Liver (tissue), 9 donors: ENCODE data around the gene DSCAML1. TPM values are rescaled to one million over a fixed set of nuclear protein-coding genes. Genes with fewer than 3 reads are reported as not detected.

Experiments
- DNase-seq: peaks from one replicate; pipeline ENCODE4 v3.0.0-alpha.2; 2017; ENCODE audit warnings: low spot score
- H3K27ac ChIP-seq, 2 donors: one replicate each; pipeline ENCODE4 v1.7.0; 2013; ENCODE audit warnings: inconsistent platforms in 2 of 2, low read length in 2 of 2, control low read depth in 1 of 2, low read depth in 1 of 2, mild to moderate bottlenecking in 1 of 2
- H3K27me3 ChIP-seq, 4 donors: one replicate each; pipeline versions ENCODE4 v1.6.1 to v1.7.0; 2013; ENCODE audit warnings: low read length in 3 of 4, inconsistent platforms in 1 of 4, mild to moderate bottlenecking in 1 of 4, moderate library complexity in 1 of 4; ENCODE audit not compliant: control insufficient read depth in 4 of 4, insufficient read depth in 4 of 4
- H3K36me3 ChIP-seq, 4 donors: one replicate each; pipeline versions ENCODE4 v1.6.1 to v1.7.0; 2013; ENCODE audit warnings: low read length in 3 of 4, mild to moderate bottlenecking in 3 of 4, low read depth in 1 of 4, moderate library complexity in 1 of 4; ENCODE audit not compliant: control insufficient read depth in 4 of 4, insufficient read depth in 3 of 4
- H3K4me1 ChIP-seq, 4 donors: one replicate each; pipeline versions ENCODE4 v1.6.1 to v1.7.0; 2013; ENCODE audit warnings: low read length in 3 of 4, mild to moderate bottlenecking in 3 of 4, moderate library complexity in 1 of 4; ENCODE audit not compliant: control insufficient read depth in 4 of 4, insufficient read depth in 4 of 4
- H3K4me3 ChIP-seq, 3 donors: one replicate each; pipeline versions ENCODE4 v1.6.1 to v1.7.0; 2013; ENCODE audit warnings: low read length in 3 of 3, control low read depth in 1 of 3, low read depth in 1 of 3, mild to moderate bottlenecking in 1 of 3
- H3K9ac ChIP-seq, 2 donors: one replicate each; pipeline ENCODE4 v1.7.0; 2013; ENCODE audit warnings: low read length in 2 of 2, mild to moderate bottlenecking in 2 of 2, moderate library complexity in 2 of 2, control low read depth in 1 of 2, low read depth in 1 of 2
- H3K9me3 ChIP-seq, 4 donors: one replicate each; pipeline versions ENCODE4 v1.6.1 to v1.7.0; 2013; ENCODE audit warnings: low read length in 3 of 4; ENCODE audit not compliant: control insufficient read depth in 4 of 4
- CTCF ChIP-seq: fragments of 150-350 bp; IDR thresholded peaks from 2 replicates; pipeline ENCODE4 v1.5.1; 2017; ENCODE audit warnings: improper control_type of control experiment, low read depth, low read length; ENCODE audit not compliant: missing input control
- FOXA1 ChIP-seq: IDR thresholded peaks from 2 replicates; pipeline ENCODE4 v1.6.1; 2016; ENCODE audit warnings: antibody characterized with exemption
- GABPA ChIP-seq, 2 donors: IDR thresholded peaks in 1 of 2; conservative IDR thresholded peaks in 1 of 2; 2 replicates each; pipeline ENCODE4 v1.6.1; 2016; ENCODE audit warnings: antibody characterized with exemption in 2 of 2, mild to moderate bottlenecking in 1 of 2, moderate library complexity in 1 of 2
- HNF4A ChIP-seq, 2 donors: conservative IDR thresholded peaks; 2 replicates each; pipeline ENCODE4 v1.6.1; 2016; ENCODE audit warnings: antibody characterized with exemption in 2 of 2, mild to moderate bottlenecking in 2 of 2
- HNF4G ChIP-seq: IDR thresholded peaks from 2 replicates; pipeline ENCODE4 v1.6.1; 2016; ENCODE audit warnings: antibody characterized with exemption
- JUND ChIP-seq, 2 donors: IDR thresholded peaks; 2 replicates each; pipeline ENCODE4 v1.6.1; 2016; ENCODE audit warnings: antibody characterized with exemption in 2 of 2
- NR2F2 ChIP-seq: IDR thresholded peaks from 2 replicates; pipeline ENCODE4 v1.6.1; 2016; ENCODE audit warnings: antibody characterized with exemption
- RAD21 ChIP-seq, 2 donors: IDR thresholded peaks; 2 replicates each; pipeline ENCODE4 v1.6.1; 2016; ENCODE audit warnings: antibody characterized with exemption in 2 of 2, mild to moderate bottlenecking in 2 of 2
- REST ChIP-seq: IDR thresholded peaks from 2 replicates; pipeline ENCODE4 v1.6.1; 2016; ENCODE audit warnings: antibody characterized with exemption, mild to moderate bottlenecking
- RXRA ChIP-seq, 2 donors: IDR thresholded peaks; 2 replicates each; pipeline ENCODE4 v1.6.1; 2017 to 2018; ENCODE audit warnings: antibody characterized with exemption in 2 of 2, mild to moderate bottlenecking in 1 of 2
- SP1 ChIP-seq: IDR thresholded peaks from 2 replicates; pipeline ENCODE4 v1.6.1; 2018; ENCODE audit warnings: antibody characterized with exemption, mild to moderate bottlenecking
- YY1 ChIP-seq: IDR thresholded peaks from 2 replicates; pipeline ENCODE4 v1.6.1; 2016; ENCODE audit warnings: antibody characterized with exemption, mild to moderate bottlenecking
- WGBS: extraction: QIAGEN DNeasy Blood & Tissue Kit; methylation state at CpG from one replicate; pipeline ENCODE4 v1.1.7; 2013; 5-methylcytosine and 5-hydroxymethylcytosine counted together
- polyA plus RNA-seq, 2 donors: library from polyadenylated mRNA; stranded (reverse) in 1 of 2; unstranded in 1 of 2; fragments of 200-250 nt in 1 of 2; fragments of >200 nt in 1 of 2; fragmentation: Nextera tagmentation in 1 of 2; extraction: Ambion mirVana in 1 of 2; gene quantifications; one replicate each; pipeline versions ENCODE4 v1.2.1 to v1.2.3, GENCODE V29; 2013 to 2015
- total RNA-seq, 2 donors: library from RNA; depleted of rRNA; stranded (reverse); fragments of >200 nt; gene quantifications; one replicate each; pipeline ENCODE4 v1.2.3, GENCODE V29; 2014
- TF ChIP-seq, protein P1 (sequence below): IDR thresholded peaks from 2 replicates; pipeline ENCODE4 v1.6.1; 2016; ENCODE audit warnings: antibody characterized with exemption
- TF ChIP-seq, protein P2 (sequence below): IDR thresholded peaks from 2 replicates; pipeline ENCODE4 v1.6.1; 2016; ENCODE audit warnings: antibody characterized with exemption
- donor health status: healthy.
- donor health status: healthy.
- donor health status: healthy.
- donor health status: healthy.
- donor health status: healthy.

Gene DSCAML1
- total and polyA plus RNA-seq, 4 donors = 0.07 to 0.42 (median 0.20) TPM

DNA sequence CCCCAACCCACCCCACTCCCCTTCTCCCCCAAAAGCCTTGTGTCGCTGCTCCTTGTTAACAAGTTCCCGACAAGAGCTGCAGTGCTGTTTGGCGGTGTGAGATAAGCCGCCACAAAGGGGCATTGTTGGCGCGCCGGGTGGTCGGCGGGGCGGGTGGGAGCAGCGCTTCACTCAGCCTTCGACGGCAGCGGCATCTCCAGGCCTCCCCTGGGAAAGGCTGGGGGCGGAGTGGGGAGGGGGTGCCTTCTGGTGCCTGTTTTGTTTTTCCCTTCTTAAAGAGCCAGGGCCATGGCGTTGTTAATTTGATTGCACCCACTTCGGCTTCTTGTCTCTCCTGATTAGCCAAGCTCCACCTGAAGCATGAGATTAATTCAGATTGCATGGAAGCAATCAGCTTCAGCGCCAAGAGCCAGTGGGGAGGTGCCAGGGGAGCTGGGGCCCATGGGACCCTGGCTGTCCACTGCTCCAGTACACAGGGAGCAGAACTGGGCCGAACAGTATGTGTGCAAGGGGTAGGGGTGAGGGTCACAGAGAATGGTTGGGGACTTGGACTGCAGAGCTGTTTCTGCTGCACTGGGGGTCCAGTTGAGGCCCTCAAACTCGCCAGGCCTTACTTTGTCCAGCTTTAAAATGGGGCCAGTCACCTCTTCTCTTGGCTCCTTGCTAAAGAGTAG is 304.3 kb downstream of the DSCAML1 start:
- Histone ChIP-seq H3K4me3 (no peak overlapping the region), H3K27ac (no peak overlapping the region), H3K4me1 (no peaks in the 10 kb centered on the region), H3K9me3 (no peaks in the 10 kb centered on the region), H3K36me3 (no peaks in the 10 kb centered on the region), H3K9ac (no peak overlapping the region), H3K27me3 (no peaks in the 10 kb centered on the region)
- DNase-seq = no peak
- 62% methylated on average over 20 of the region's 20 CpGs for WGBS
- TF ChIP-seq NR2F2 (no peak), SP1 (no peak), RXRA (IDR thresholded peaks at IDR 0.05) (no peak), CTCF (no peak), JUND (IDR thresholded peaks at IDR 0.05) (no peak), FOXA1 (no peak), HNF4A (conservative IDR thresholded peaks at IDR 0.05) (no peak), GABPA (IDR thresholded peaks at IDR 0.05 in 1 of 2, conservative IDR thresholded peaks at IDR 0.05 in 1 of 2) (no peak)
- TF ChIP-seq, protein P1, sequence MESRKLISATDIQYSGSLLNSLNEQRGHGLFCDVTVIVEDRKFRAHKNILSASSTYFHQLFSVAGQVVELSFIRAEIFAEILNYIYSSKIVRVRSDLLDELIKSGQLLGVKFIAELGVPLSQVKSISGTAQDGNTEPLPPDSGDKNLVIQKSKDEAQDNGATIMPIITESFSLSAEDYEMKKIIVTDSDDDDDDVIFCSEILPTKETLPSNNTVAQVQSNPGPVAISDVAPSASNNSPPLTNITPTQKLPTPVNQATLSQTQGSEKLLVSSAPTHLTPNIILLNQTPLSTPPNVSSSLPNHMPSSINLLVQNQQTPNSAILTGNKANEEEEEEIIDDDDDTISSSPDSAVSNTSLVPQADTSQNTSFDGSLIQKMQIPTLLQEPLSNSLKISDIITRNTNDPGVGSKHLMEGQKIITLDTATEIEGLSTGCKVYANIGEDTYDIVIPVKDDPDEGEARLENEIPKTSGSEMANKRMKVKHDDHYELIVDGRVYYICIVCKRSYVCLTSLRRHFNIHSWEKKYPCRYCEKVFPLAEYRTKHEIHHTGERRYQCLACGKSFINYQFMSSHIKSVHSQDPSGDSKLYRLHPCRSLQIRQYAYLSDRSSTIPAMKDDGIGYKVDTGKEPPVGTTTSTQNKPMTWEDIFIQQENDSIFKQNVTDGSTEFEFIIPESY = no peak
- TF ChIP-seq, protein P2, sequence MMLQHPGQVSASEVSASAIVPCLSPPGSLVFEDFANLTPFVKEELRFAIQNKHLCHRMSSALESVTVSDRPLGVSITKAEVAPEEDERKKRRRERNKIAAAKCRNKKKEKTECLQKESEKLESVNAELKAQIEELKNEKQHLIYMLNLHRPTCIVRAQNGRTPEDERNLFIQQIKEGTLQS = no peak

GRCh38 chr11:117490911-117491310 is 306.1 kb downstream of the DSCAML1 start:
- no peaks in the 10 kb centered on the region for H3K9me3 ChIP-seq
- H3K4me3 ChIP-seq = no peak overlapping the region
- whole genome bisulfite sequencing = 86% methylated on average over 6 of the region's 6 CpGs
- H3K27me3 ChIP-seq = no peaks in the 10 kb centered on the region
- no peaks in the 10 kb centered on the region for H3K36me3 ChIP-seq
- H3K9ac ChIP-seq = no peak overlapping the region
- no peak overlapping the region for H3K27ac ChIP-seq
- no peaks in the 10 kb centered on the region for H3K4me1 ChIP-seq
- no peak for DNase-seq
- TF ChIP-seq NR2F2 (no peak), CTCF (no peak), RAD21 (IDR thresholded peaks at IDR 0.05) (no peak), GABPA (IDR thresholded peaks at IDR 0.05 in 1 of 2, conservative IDR thresholded peaks at IDR 0.05 in 1 of 2) (no peak), REST (no peak), YY1 (no peak), FOXA1 (no peak), HNF4G (no peak), SP1 (no peak)
- TF ChIP-seq, protein P2 = no peak
- TF ChIP-seq, protein P1 = no peak
